Measurements from ENCODE around the gene COL5A2. TPM values are rescaled to one million over a fixed set of nuclear protein-coding genes. Genes with fewer than 3 reads are reported as not detected.

Gene COL5A2
- total and polyA plus RNA-seq, 4 donors, result 3.2 to 83.5 (median 9.1) TPM

DNA sequence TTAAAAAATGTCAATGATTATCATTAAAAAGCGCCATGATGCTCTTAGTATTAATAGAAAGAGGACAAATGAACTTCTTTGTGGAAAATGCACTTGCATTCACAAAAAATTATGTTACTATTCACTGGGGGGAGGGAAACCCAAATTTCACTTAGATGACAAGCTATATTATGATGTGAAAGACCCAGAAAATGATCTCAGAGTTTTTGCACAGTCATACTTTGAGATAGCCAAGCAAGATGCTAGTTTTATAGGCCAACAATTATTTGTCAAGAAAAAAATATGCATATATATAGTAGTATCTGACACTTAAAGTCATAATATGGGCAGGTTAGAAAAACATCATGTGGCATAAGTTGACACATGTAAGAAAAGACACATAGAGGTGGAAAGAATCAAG, 31.6 kb downstream of the COL5A2 start:
- Histone ChIP-seq H3K4me1 (ENCODE audit: control insufficient read depth in 4 of 4, insufficient read depth in 4 of 4, low read length in 3 of 4) (peaks cover 0 to 4% (median 1%) of the 10 kb centered on the region in 4 donors), H3K9ac (ENCODE audit: low read depth in 1 of 2, low read length in 2 of 2) (no peak overlapping the region), H3K27ac (ENCODE audit: low read depth in 1 of 2, low read length in 2 of 2) (no peak overlapping the region), H3K9me3 (ENCODE audit: control insufficient read depth in 4 of 4, low read length in 3 of 4) (no peaks in the 10 kb centered on the region), H3K4me3 (ENCODE audit: low read depth in 1 of 3, low read length in 3 of 3) (no peak overlapping the region), H3K27me3 (ENCODE audit: control insufficient read depth in 4 of 4, insufficient read depth in 4 of 4, low read length in 3 of 4) (no peaks in the 10 kb centered on the region), H3K36me3 (ENCODE audit: control insufficient read depth in 4 of 4, insufficient read depth in 3 of 4, low read depth in 1 of 4, low read length in 3 of 4) (no peaks in the 10 kb centered on the region)
- 56% methylated on average over 1 of the region's 1 CpG for WGBS
- TF ChIP-seq HNF4A (conservative IDR thresholded peaks at IDR 0.05) (no peak), RXRA (IDR thresholded peaks at IDR 0.05) (no peak), SP1 (IDR thresholded peaks at IDR 0.05) (no peak), TAF1 (conservative IDR thresholded peaks at IDR 0.05) (no peak), YY1 (IDR thresholded peaks at IDR 0.05) (no peak), RAD21 (IDR thresholded peaks at IDR 0.05) (no peak), NR2F2 (IDR thresholded peaks at IDR 0.05) (no peak), HNF4G (IDR thresholded peaks at IDR 0.05) (no peak), EGR1 (IDR thresholded peaks at IDR 0.05; ENCODE audit: low read depth in 2 of 2) (no peak), FOXA1 (IDR thresholded peaks at IDR 0.05) (no peak), ATF3 (IDR thresholded peaks at IDR 0.05) (no peak), JUND (IDR thresholded peaks at IDR 0.05) (no peak), FOXA2 (IDR thresholded peaks at IDR 0.05) (no peak), CTCF (IDR thresholded peaks at IDR 0.05; ENCODE audit: low read depth, low read length, missing input control) (no peak), GABPA (IDR thresholded peaks at IDR 0.05 in 1 of 2, conservative IDR thresholded peaks at IDR 0.05 in 1 of 2) (no peak)
- TF ChIP-seq, protein P1, sequence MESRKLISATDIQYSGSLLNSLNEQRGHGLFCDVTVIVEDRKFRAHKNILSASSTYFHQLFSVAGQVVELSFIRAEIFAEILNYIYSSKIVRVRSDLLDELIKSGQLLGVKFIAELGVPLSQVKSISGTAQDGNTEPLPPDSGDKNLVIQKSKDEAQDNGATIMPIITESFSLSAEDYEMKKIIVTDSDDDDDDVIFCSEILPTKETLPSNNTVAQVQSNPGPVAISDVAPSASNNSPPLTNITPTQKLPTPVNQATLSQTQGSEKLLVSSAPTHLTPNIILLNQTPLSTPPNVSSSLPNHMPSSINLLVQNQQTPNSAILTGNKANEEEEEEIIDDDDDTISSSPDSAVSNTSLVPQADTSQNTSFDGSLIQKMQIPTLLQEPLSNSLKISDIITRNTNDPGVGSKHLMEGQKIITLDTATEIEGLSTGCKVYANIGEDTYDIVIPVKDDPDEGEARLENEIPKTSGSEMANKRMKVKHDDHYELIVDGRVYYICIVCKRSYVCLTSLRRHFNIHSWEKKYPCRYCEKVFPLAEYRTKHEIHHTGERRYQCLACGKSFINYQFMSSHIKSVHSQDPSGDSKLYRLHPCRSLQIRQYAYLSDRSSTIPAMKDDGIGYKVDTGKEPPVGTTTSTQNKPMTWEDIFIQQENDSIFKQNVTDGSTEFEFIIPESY (IDR thresholded peaks at IDR 0.05), result no peak
- no peak for DNase-seq (ENCODE audit: low spot score)

- TF ChIP-seq EGR1 (IDR thresholded peaks at IDR 0.05; ENCODE audit: low read depth in 2 of 2) (no peak), GABPA (IDR thresholded peaks at IDR 0.05 in 1 of 2, conservative IDR thresholded peaks at IDR 0.05 in 1 of 2) (no peak), TAF1 (conservative IDR thresholded peaks at IDR 0.05) (no peak), SP1 (IDR thresholded peaks at IDR 0.05) (no peak), HNF4A (conservative IDR thresholded peaks at IDR 0.05) (no peak), RXRA (IDR thresholded peaks at IDR 0.05) (no peak), FOXA1 (IDR thresholded peaks at IDR 0.05) (no peak), NR2F2 (IDR thresholded peaks at IDR 0.05) (no peak), HNF4G (IDR thresholded peaks at IDR 0.05) (no peak), YY1 (IDR thresholded peaks at IDR 0.05) (no peak), JUND (IDR thresholded peaks at IDR 0.05) (no peak), FOXA2 (IDR thresholded peaks at IDR 0.05) (no peak), REST (IDR thresholded peaks at IDR 0.05) (no peak), CTCF (IDR thresholded peaks at IDR 0.05; ENCODE audit: low read depth, low read length, missing input control) (no peak), ATF3 (IDR thresholded peaks at IDR 0.05) (no peak), RAD21 (IDR thresholded peaks at IDR 0.05) (no peak)
- TF ChIP-seq, protein P1 (IDR thresholded peaks at IDR 0.05), result no peak
- TF ChIP-seq, protein P2, sequence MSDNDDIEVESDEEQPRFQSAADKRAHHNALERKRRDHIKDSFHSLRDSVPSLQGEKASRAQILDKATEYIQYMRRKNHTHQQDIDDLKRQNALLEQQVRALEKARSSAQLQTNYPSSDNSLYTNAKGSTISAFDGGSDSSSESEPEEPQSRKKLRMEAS (IDR thresholded peaks at IDR 0.05), result no peak
- Histone ChIP-seq H3K9ac (ENCODE audit: low read depth in 1 of 2, low read length in 2 of 2) (no peak overlapping the region), H3K4me3 (ENCODE audit: low read depth in 1 of 3, low read length in 3 of 3) (no peak overlapping the region), H3K27ac (ENCODE audit: low read depth in 1 of 2, low read length in 2 of 2) (no peak overlapping the region), H3K4me1 (ENCODE audit: control insufficient read depth in 4 of 4, insufficient read depth in 4 of 4, low read length in 3 of 4) (peaks cover 0 to 4% (median under 1%) of the 10 kb centered on the region in 4 donors), H3K36me3 (ENCODE audit: control insufficient read depth in 4 of 4, insufficient read depth in 3 of 4, low read depth in 1 of 4, low read length in 3 of 4) (no peaks in the 10 kb centered on the region), H3K9me3 (ENCODE audit: control insufficient read depth in 4 of 4, low read length in 3 of 4) (no peaks in the 10 kb centered on the region), H3K27me3 (ENCODE audit: control insufficient read depth in 4 of 4, insufficient read depth in 4 of 4, low read length in 3 of 4) (no peaks in the 10 kb centered on the region)
- WGBS, result 94% methylated on average over 2 of the region's 2 CpGs
- no peak for DNase-seq (ENCODE audit: low spot score)
Observed at GRCh38 chr2:189147361-189147760, 32.2 kb downstream of the COL5A2 start.
